Neural progenitor cell (in vitro differentiated cells): ENCODE results near the gene MTAP. TPM values are rescaled to one million over a fixed set of nuclear protein-coding genes. Genes with fewer than 3 reads are reported as not detected.

Experiments used
- DNase-seq: peaks from one replicate; pipeline ENCODE4 v3.0.0-alpha.2; 2016; ENCODE audit warnings: low spot score
- H2AFZ ChIP-seq: fragments of 200-600 bp; sonication (generic); replicated peaks from 2 replicates; pipeline ENCODE4 v1.6.1; 2016; ENCODE audit warnings: antibody characterized with exemption
- H3F3A ChIP-seq: fragments of 200-600 bp; sonication (generic); 2 replicates; pipeline ENCODE4 v1.6.1; 2016; ENCODE audit warnings: antibody characterized with exemption, low read depth
- H3K27ac ChIP-seq: fragments of 200-600 bp; sonication (generic); 2 replicates; pipeline ENCODE4 v1.5.1; 2016; ENCODE audit warnings: mild to moderate bottlenecking
- H3K27me3 ChIP-seq: fragments of 200-600 bp; sonication (generic); 2 replicates; pipeline ENCODE4 v1.6.1; 2016; ENCODE audit warnings: mild to moderate bottlenecking, moderate library complexity
- H3K36me3 ChIP-seq: fragments of 200-600 bp; sonication (generic); 2 replicates; pipeline ENCODE4 v1.5.1; 2016
- H3K4me1 ChIP-seq: fragments of 200-600 bp; sonication (generic); 2 replicates; pipeline ENCODE4 v1.6.1; 2016; ENCODE audit warnings: mixed run types
- H3K4me2 ChIP-seq: fragments of 200-600 bp; sonication (generic); 2 replicates; pipeline ENCODE4 v1.6.1; 2016
- H3K4me3 ChIP-seq: fragments of 200-600 bp; sonication (generic); 2 replicates; pipeline ENCODE4 v1.5.1; 2016
- H3K79me2 ChIP-seq: fragments of 200-600 bp; sonication (generic); 2 replicates; pipeline ENCODE4 v1.6.1; 2016; ENCODE audit warnings: low read depth
- H3K9ac ChIP-seq: fragments of 200-600 bp; sonication (generic); 2 replicates; pipeline ENCODE4 v1.6.1; 2016
- H3K9me3 ChIP-seq: fragments of 200-600 bp; sonication (generic); 2 replicates; pipeline ENCODE4 v1.5.1; 2016; ENCODE audit warnings: low read depth
- H4K20me1 ChIP-seq: fragments of 200-600 bp; sonication (generic); 2 replicates; pipeline ENCODE4 v1.6.1; 2016; ENCODE audit warnings: low read depth
- H3K27ac Mint-ChIP-seq: 3 replicates; pipeline ENCODE4 v1.8.0; 2021; ENCODE audit warnings: mixed read lengths
- H3K27me3 Mint-ChIP-seq: 2 replicates; pipeline ENCODE4 v1.8.0; 2022; ENCODE audit warnings: low read depth, mild to moderate bottlenecking, inconsistent platforms, moderate library complexity, mixed read lengths; ENCODE audit not compliant: insufficient read depth
- H3K36me3 Mint-ChIP-seq: 3 replicates; pipeline ENCODE4 v1.8.0; 2021; ENCODE audit warnings: mixed read lengths
- H3K4me1 Mint-ChIP-seq: 3 replicates; pipeline ENCODE4 v1.8.0; 2021; ENCODE audit warnings: mixed read lengths
- H3K4me3 Mint-ChIP-seq: 3 replicates; pipeline ENCODE4 v1.8.0; 2021; ENCODE audit warnings: mild to moderate bottlenecking, moderate library complexity, mixed read lengths
- H3K9me3 Mint-ChIP-seq: 3 replicates; pipeline ENCODE4 v1.8.0; 2020; ENCODE audit warnings: mixed read lengths
- CTCF ChIP-seq: fragments of 200-600 bp; sonication (generic); IDR thresholded peaks from 2 replicates; pipeline ENCODE4 v1.5.1; 2017; ENCODE audit warnings: antibody characterized with exemption, mild to moderate bottlenecking
- EZH2 ChIP-seq: fragments of 200-600 bp; sonication (generic); IDR thresholded peaks from 2 replicates; pipeline ENCODE4 v1.6.1; 2017; ENCODE audit warnings: antibody characterized with exemption, mild to moderate bottlenecking, moderate library complexity
- EZH2phosphoT487 ChIP-seq: fragments of 200-600 bp; sonication (generic); IDR thresholded peaks from 2 replicates; pipeline ENCODE4 v1.6.1; 2017; ENCODE audit warnings: antibody characterized with exemption
- total RNA-seq: library from RNA; depleted of rRNA; stranded (reverse); fragments of >200 nt; gene quantifications from 2 replicates; pipeline ENCODE4 v1.2.3, GENCODE V29; 2015; ENCODE audit warnings: low replicate concordance

MTAP gene
- total RNA-seq, 1 donor from 2014 or later, result 21.6 TPM

- no peaks in the 10 kb centered on the region for H3K27me3 Mint-ChIP-seq
- H3K27ac Mint-ChIP-seq, result no peak overlapping the region
- no peak overlapping the region for H3K27ac ChIP-seq
- no peak overlapping the region for H3K4me2 ChIP-seq
- H3K79me2 ChIP-seq, result no peaks in the 10 kb centered on the region
- H3K4me3 Mint-ChIP-seq, result no peak overlapping the region
- H3K27me3 ChIP-seq, result peaks cover 58% of the 10 kb centered on the region
- H3F3A ChIP-seq, result no peaks in the 10 kb centered on the region
- no peak overlapping the region for H3K4me3 ChIP-seq
- TF ChIP-seq EZH2 (no peak), CTCF (no peak), EZH2phosphoT487 (no peak)
- H3K4me1 Mint-ChIP-seq, result no peaks in the 10 kb centered on the region
- H4K20me1 ChIP-seq, result no peaks in the 10 kb centered on the region
- H3K9ac ChIP-seq, result no peak overlapping the region
- no peaks in the 10 kb centered on the region for H3K9me3 ChIP-seq
- H3K9me3 Mint-ChIP-seq, result no peaks in the 10 kb centered on the region
- H2AFZ ChIP-seq, result no peak overlapping the region
- H3K36me3 ChIP-seq, result no peaks in the 10 kb centered on the region
- H3K4me1 ChIP-seq, result no peaks in the 10 kb centered on the region
- H3K36me3 Mint-ChIP-seq, result no peaks in the 10 kb centered on the region
- no peak for DNase-seq
Observed at GRCh38 chr9:21778304-21778703, 24.1 kb upstream of the MTAP start.

GRCh38 chr9:21779397-21779796 lies 23.0 kb upstream of the MTAP start:
- no peak for TF ChIP-seq CTCF
- TF ChIP-seq EZH2phosphoT487, result no peak
- no peak for TF ChIP-seq EZH2
- H3K4me1 Mint-ChIP-seq, result no peaks in the 10 kb centered on the region

GRCh38 chr9:21781656-21782055 lies 20.8 kb upstream of the MTAP start:
- no peaks in the 10 kb centered on the region for H3K4me1 Mint-ChIP-seq
- Histone ChIP-seq H3K4me3 (no peak overlapping the region), H3K27ac (no peak overlapping the region), H3F3A (no peaks in the 10 kb centered on the region), H3K27me3 (peaks cover 58% of the 10 kb centered on the region), H4K20me1 (no peaks in the 10 kb centered on the region), H3K9ac (no peak overlapping the region), H3K36me3 (no peaks in the 10 kb centered on the region), H2AFZ (no peak overlapping the region), H3K79me2 (no peaks in the 10 kb centered on the region), H3K4me1 (no peaks in the 10 kb centered on the region), H3K4me2 (no peak overlapping the region), H3K9me3 (no peaks in the 10 kb centered on the region)
- no peak for TF ChIP-seq EZH2phosphoT487
- TF ChIP-seq EZH2, result no peak
- no peak for TF ChIP-seq CTCF
- no peak overlapping the region for H3K27ac Mint-ChIP-seq
- no peak overlapping the region for H3K4me3 Mint-ChIP-seq
- no peaks in the 10 kb centered on the region for H3K36me3 Mint-ChIP-seq
- H3K9me3 Mint-ChIP-seq, result no peaks in the 10 kb centered on the region
- no peak for DNase-seq
- no peaks in the 10 kb centered on the region for H3K27me3 Mint-ChIP-seq

More at GRCh38 chr9:21779397-21779796, 23.0 kb upstream of the MTAP start:
- H3K36me3 ChIP-seq, result no peaks in the 10 kb centered on the region
- H3K27me3 ChIP-seq, result peaks cover 58% of the 10 kb centered on the region
- no peak overlapping the region for H3K4me3 ChIP-seq
- H3K9me3 ChIP-seq, result no peaks in the 10 kb centered on the region
- no peaks in the 10 kb centered on the region for H3F3A ChIP-seq
- no peak overlapping the region for H3K27ac ChIP-seq
- no peak overlapping the region for H3K9ac ChIP-seq
- H3K79me2 ChIP-seq, result no peaks in the 10 kb centered on the region
- no peak for DNase-seq
- no peaks in the 10 kb centered on the region for H3K9me3 Mint-ChIP-seq
- H3K27me3 Mint-ChIP-seq, result no peaks in the 10 kb centered on the region
- H3K4me3 Mint-ChIP-seq, result no peak overlapping the region
- H3K27ac Mint-ChIP-seq, result no peak overlapping the region
- no peaks in the 10 kb centered on the region for H4K20me1 ChIP-seq
- H2AFZ ChIP-seq, result no peak overlapping the region
- H3K36me3 Mint-ChIP-seq, result no peaks in the 10 kb centered on the region
- H3K4me1 ChIP-seq, result no peaks in the 10 kb centered on the region
- no peak overlapping the region for H3K4me2 ChIP-seq

- H3K4me3 ChIP-seq, result no peak overlapping the region
- no peaks in the 10 kb centered on the region for H3F3A ChIP-seq
- no peak overlapping the region for H3K4me3 Mint-ChIP-seq
- H3K36me3 ChIP-seq, result no peaks in the 10 kb centered on the region
- H3K4me1 Mint-ChIP-seq, result no peaks in the 10 kb centered on the region
- H3K9me3 ChIP-seq, result no peaks in the 10 kb centered on the region
- no peak overlapping the region for H3K27ac Mint-ChIP-seq
- peaks cover 58% of the 10 kb centered on the region for H3K27me3 ChIP-seq
- no peak overlapping the region for H3K9ac ChIP-seq
- H3K4me1 ChIP-seq, result no peaks in the 10 kb centered on the region
- H2AFZ ChIP-seq, result no peak overlapping the region
- no peaks in the 10 kb centered on the region for H3K36me3 Mint-ChIP-seq
- no peaks in the 10 kb centered on the region for H3K27me3 Mint-ChIP-seq
- no peaks in the 10 kb centered on the region for H3K9me3 Mint-ChIP-seq
- no peaks in the 10 kb centered on the region for H4K20me1 ChIP-seq
- no peak for TF ChIP-seq EZH2phosphoT487
- no peak for TF ChIP-seq CTCF
- TF ChIP-seq EZH2, result no peak
- no peak overlapping the region for H3K27ac ChIP-seq
- no peaks in the 10 kb centered on the region for H3K79me2 ChIP-seq
- no peak for DNase-seq
- no peak overlapping the region for H3K4me2 ChIP-seq
Observed at GRCh38 chr9:21782205-21782604, 20.2 kb upstream of the MTAP start.
